Thyroid gland (tissue), 4 donors: ENCODE data around the gene KIAA0040. TPM values are rescaled to one million over a fixed set of nuclear protein-coding genes. Genes with fewer than 3 reads are reported as not detected.

ENCODE experiments used
- DNase-seq, 2 donors: peaks; one replicate each; pipeline ENCODE4 v3.0.0-alpha.2; 2019
- H3K27ac ChIP-seq, 3 donors: fragments of 200-600 bp; sonication (generic); 1 replicate in 2 of 3; 2 replicates in 1 of 3; pipeline ENCODE4 v1.5.1; 2016 to 2019; ENCODE audit warnings: mild to moderate bottlenecking in 1 of 3, moderate library complexity in 1 of 3
- H3K27me3 ChIP-seq: fragments of 200-600 bp; sonication (generic); one replicate; pipeline ENCODE4 v1.5.1; 2019
- H3K36me3 ChIP-seq, 2 donors: fragments of 200-600 bp; sonication (generic); one replicate each; pipeline ENCODE4 v1.5.1; 2016 to 2019
- H3K4me1 ChIP-seq, 2 donors: fragments of 200-600 bp; sonication (generic); one replicate each; pipeline ENCODE4 v1.5.1; 2017 to 2019
- H3K4me3 ChIP-seq, 3 donors: fragments of 200-600 bp; sonication (generic); replicated peaks in 1 of 3; 1 replicate in 2 of 3; 2 replicates in 1 of 3; pipeline ENCODE4 v1.5.1; 2016; ENCODE audit warnings: mild to moderate bottlenecking in 1 of 3
- H3K9me3 ChIP-seq: fragments of 200-600 bp; sonication (generic); one replicate; pipeline ENCODE4 v1.5.1; 2017
- CTCF ChIP-seq, 6 experiments: fragments of 200-600 bp in 3 of 6; fragments of 450-650 bp in 3 of 6; sonication (generic) in 3 of 6; IDR thresholded peaks; one replicate each; pipeline ENCODE4 v1.5.1; 2016 to 2019; ENCODE audit warnings: antibody characterized with exemption in 6 of 6, mild to moderate bottlenecking in 2 of 6, inconsistent platforms in 1 of 6, moderate library complexity in 1 of 6
- POLR2A ChIP-seq, 2 donors: fragments of 450-650 bp; IDR thresholded peaks; one replicate each; pipeline ENCODE4 v1.6.1; 2017; ENCODE audit warnings: antibody characterized with exemption in 2 of 2, mild to moderate bottlenecking in 2 of 2, moderate library complexity in 1 of 2
- WGBS, 2 donors: methylation state at CpG; one replicate each; pipeline ENCODE4 v1.1.5; 2017; 5-methylcytosine and 5-hydroxymethylcytosine counted together
- intact Hi-C: fragments of 100-400 bp; cut with DNase I; formaldehyde crosslinking; loops from one replicate; pipeline ENCODE4 v1.15.1; 2023
- total RNA-seq, 4 donors: library from RNA; depleted of rRNA; stranded (reverse); fragments of >200 nt; gene quantifications; one replicate each; pipeline ENCODE4 v1.2.3, GENCODE V29; 2016

Gene KIAA0040
- total RNA-seq, 4 donors from 2014 or later, result 15.5 to 28.4 (median 16.8) TPM

GRCh38 chr1:175146529-175147213, 45.9 kb downstream of the KIAA0040 start:
- TF ChIP-seq POLR2A (IDR thresholded peaks at IDR 0.05) (no peak), CTCF (IDR thresholded peaks at IDR 0.05) (peak; percentile 37 to 84 (median 50))
- intact Hi-C loops, result no loop called here
- Histone ChIP-seq H3K4me3 (no peak overlapping the region), H3K36me3 (no peaks in the 10 kb centered on the region), H3K4me1 (no peaks in the 10 kb centered on the region), H3K27ac (no peak overlapping the region), H3K27me3 (no peaks in the 10 kb centered on the region), H3K9me3 (no peaks in the 10 kb centered on the region)
- DNase-seq, result peak; percentile 47 to 62
- 22 to 33% methylated on average over 20 to 21 of the region's 21 CpGs for WGBS, 2 donors

GRCh38 chr1:175145899-175146528, 46.6 kb downstream of the KIAA0040 start:
- Histone ChIP-seq H3K27ac (no peak overlapping the region), H3K4me3 (no peak overlapping the region), H3K36me3 (no peaks in the 10 kb centered on the region), H3K9me3 (no peaks in the 10 kb centered on the region), H3K27me3 (no peaks in the 10 kb centered on the region), H3K4me1 (peaks cover 0 to 1% of the 10 kb centered on the region in 2 donors)
- WGBS, 2 donors, result 80 to 87% methylated on average over 6 of the region's 7 CpGs
- TF ChIP-seq CTCF (IDR thresholded peaks at IDR 0.05) (no peak), POLR2A (IDR thresholded peaks at IDR 0.05) (no peak)
- DNase-seq, result no peak
- intact Hi-C loops, result no loop called here

- 54 to 63% methylated on average over 2 of the region's 2 CpGs for WGBS, 2 donors
- TF ChIP-seq CTCF (IDR thresholded peaks at IDR 0.05) (no peak), POLR2A (IDR thresholded peaks at IDR 0.05) (no peak)
- Histone ChIP-seq H3K9me3 (no peaks in the 10 kb centered on the region), H3K27me3 (no peaks in the 10 kb centered on the region), H3K36me3 (no peaks in the 10 kb centered on the region), H3K27ac (no peak overlapping the region), H3K4me3 (no peak overlapping the region), H3K4me1 (peaks cover 0 to 9% of the 10 kb centered on the region in 2 donors)
- intact Hi-C loops, result no loop called here
- no peak for DNase-seq
Observed at GRCh38 chr1:175138579-175138978, 54.0 kb downstream of the KIAA0040 start.

GRCh38 chr1:175137369-175137768, 55.2 kb downstream of the KIAA0040 start:
- no peaks in the 10 kb centered on the region for H3K9me3 ChIP-seq
- WGBS, 2 donors, result 89 to 100% methylated on average over 1 of the region's 1 CpG
- no peak for DNase-seq
- H3K36me3 ChIP-seq, result no peaks in the 10 kb centered on the region
- TF ChIP-seq CTCF (IDR thresholded peaks at IDR 0.05) (no peak), POLR2A (IDR thresholded peaks at IDR 0.05) (no peak)
- peaks cover 0 to 9% of the 10 kb centered on the region in 2 donors for H3K4me1 ChIP-seq
- intact Hi-C loops, result no loop called here
- no peak overlapping the region for H3K27ac ChIP-seq
- no peak overlapping the region for H3K4me3 ChIP-seq
- H3K27me3 ChIP-seq, result no peaks in the 10 kb centered on the region

GRCh38 chr1:175136246-175136645, 56.3 kb downstream of the KIAA0040 start:
- WGBS, 2 donors, result 79% methylated on average over 3 of the region's 3 CpGs
- TF ChIP-seq POLR2A (IDR thresholded peaks at IDR 0.05), result no peak
- no peak for TF ChIP-seq CTCF (IDR thresholded peaks at IDR 0.05)
- H3K4me1 ChIP-seq, result peaks cover 0 to 9% of the 10 kb centered on the region in 2 donors
- H3K27me3 ChIP-seq, result no peaks in the 10 kb centered on the region
- H3K4me3 ChIP-seq, result no peak overlapping the region
- intact Hi-C loops, result no loop called here
- no peaks in the 10 kb centered on the region for H3K9me3 ChIP-seq
- no peaks in the 10 kb centered on the region for H3K36me3 ChIP-seq
- H3K27ac ChIP-seq, result no peak overlapping the region
- DNase-seq, result no peak
